B cell (primary cell): ENCODE measurements around the gene SIRPB1. TPM values are rescaled to one million over a fixed set of nuclear protein-coding genes. Genes with fewer than 3 reads are reported as not detected.

Source experiments
- ATAC-seq: fragments of 200-7000 bp; cut with Tn5 transposase; one replicate; pipeline ENCODE4 v1.10.0; 2021; ENCODE audit warnings: low read depth, mild to moderate bottlenecking, moderate number of reproducible peaks, moderate library complexity
- CTCF ChIA-PET: fragments of 350-600 bp; sonication (Branson Sonifier 250); formaldehyde crosslinking; loops from one replicate; lab custom pipeline; 2021; ENCODE audit warnings: antibody characterized with exemption, inconsistent platforms; lab: Charles Lee
- POLR2A ChIA-PET: fragments of 350-600 bp; sonication (Branson Sonifier 250); formaldehyde crosslinking; loops from one replicate; lab custom pipeline; 2021; ENCODE audit warnings: antibody characterized with exemption; lab: Charles Lee
- DNase-seq: peaks from one replicate; pipeline ENCODE4 v3.0.0; 2013
- H2AFZ ChIP-seq: 2 replicates; pipeline ENCODE4 v1.6.1; 2012; ENCODE audit warnings: mild to moderate bottlenecking, low read depth, low read length; ENCODE audit not compliant: insufficient read depth, poor library complexity, severe bottlenecking
- H3K27ac ChIP-seq, 2 donors: 1 replicate in 1 of 2; 2 replicates in 1 of 2; pipeline ENCODE4 v1.5.1; 2012 to 2013; ENCODE audit warnings: low read length in 2 of 2, mild to moderate bottlenecking in 2 of 2, moderate library complexity in 1 of 2
- H3K27me3 ChIP-seq, 4 experiments: fragments of 200-600 bp in 1 of 4; sonication (generic) in 1 of 4; replicated peaks in 1 of 4; 1 replicate in 2 of 4; 2 replicates in 2 of 4; pipeline versions ENCODE4 v1.6.1 to v1.7.0; 2013 to 2016; ENCODE audit warnings: low read length in 3 of 4, mild to moderate bottlenecking in 2 of 4, mixed read lengths in 1 of 4, moderate library complexity in 1 of 4; ENCODE audit not compliant: insufficient read depth in 4 of 4, control insufficient read depth in 3 of 4; ENCODE audit errors: control extremely low read depth in 1 of 4
- H3K36me3 ChIP-seq, 2 experiments: replicated peaks in 1 of 2; 1 replicate in 1 of 2; 2 replicates in 1 of 2; pipeline versions ENCODE4 v1.6.1 to v1.7.1; 2013; ENCODE audit warnings: low read length in 1 of 2; ENCODE audit not compliant: insufficient read depth in 2 of 2, control insufficient read depth in 1 of 2; ENCODE audit errors: control extremely low read depth in 1 of 2, extremely low read depth in 1 of 2
- H3K4me1 ChIP-seq, 2 donors: fragments of 200-600 bp in 1 of 2; sonication (generic) in 1 of 2; 1 replicate in 1 of 2; 2 replicates in 1 of 2; pipeline versions ENCODE4 v1.5.1 to v1.6.1; 2013 to 2017; ENCODE audit warnings: low read length in 2 of 2; ENCODE audit not compliant: control insufficient read depth in 2 of 2, insufficient read depth in 2 of 2
- H3K4me2 ChIP-seq: replicated peaks from 2 replicates; pipeline ENCODE3; 2012; ENCODE audit warnings: mild to moderate bottlenecking, low read depth, low read length; ENCODE audit not compliant: poor library complexity, severe bottlenecking
- H3K4me3 ChIP-seq, 5 experiments: fragments of 200-600 bp in 1 of 5; sonication (generic) in 1 of 5; 1 replicate in 3 of 5; 2 replicates in 2 of 5; pipeline versions ENCODE4 v1.5.1 to v1.7.0; 2011 to 2016; ENCODE audit warnings: low read length in 4 of 5, mild to moderate bottlenecking in 4 of 5, low read depth in 2 of 5, control low read depth in 1 of 5, moderate library complexity in 1 of 5; ENCODE audit not compliant: insufficient read depth in 1 of 5; ENCODE audit errors: control extremely low read depth in 1 of 5, extremely low read depth in 1 of 5
- H3K79me2 ChIP-seq: fragments of 200-600 bp; sonication (generic); one replicate; pipeline ENCODE4 v1.6.0; 2016; ENCODE audit warnings: low read length; ENCODE audit not compliant: control insufficient read depth, insufficient read depth
- H3K9ac ChIP-seq: fragments of 200-600 bp; sonication (generic); 2 replicates; pipeline ENCODE4 v1.6.1; 2017; ENCODE audit warnings: mild to moderate bottlenecking, low read length, moderate library complexity
- H3K9me3 ChIP-seq, 3 donors: one replicate each; pipeline versions ENCODE4 v1.6.1 to v1.7.1; 2013; ENCODE audit warnings: low read length in 2 of 3; ENCODE audit not compliant: control insufficient read depth in 2 of 3, insufficient read depth in 1 of 3; ENCODE audit errors: control extremely low read depth in 1 of 3
- H4K20me1 ChIP-seq: 2 replicates; pipeline ENCODE4 v1.6.0; 2012; ENCODE audit warnings: mild to moderate bottlenecking, low read length; ENCODE audit not compliant: insufficient read depth, control insufficient read depth, poor library complexity, severe bottlenecking
- H3K27ac Mint-ChIP-seq: one replicate; pipeline ENCODE4 v1.8.0; 2021; ENCODE audit warnings: mixed read lengths
- H3K27me3 Mint-ChIP-seq: one replicate; pipeline ENCODE4 v1.8.0; 2021; ENCODE audit warnings: mixed read lengths
- H3K4me1 Mint-ChIP-seq: one replicate; pipeline ENCODE4 v1.8.0; 2021; ENCODE audit warnings: mixed read lengths
- H3K4me3 Mint-ChIP-seq: one replicate; pipeline ENCODE4 v1.8.0; 2021; ENCODE audit warnings: mixed read lengths
- H3K9me3 Mint-ChIP-seq: one replicate; pipeline ENCODE4 v1.8.0; 2022; ENCODE audit warnings: mixed read lengths; ENCODE audit not compliant: insufficient read depth
- EZH2 ChIP-seq: IDR thresholded peaks from 2 replicates; pipeline ENCODE4 v1.6.1; 2012; ENCODE audit warnings: borderline replicate concordance, low read depth, mild to moderate bottlenecking, moderate library complexity, low read length; ENCODE audit not compliant: insufficient read depth, poor library complexity, severe bottlenecking
- WGBS: methylation state at CpG from one replicate; pipeline ENCODE4 v1.1.5; 2013; ENCODE audit warnings: missing lambda C conversion rate; ENCODE audit not compliant: insufficient coverage; 5-methylcytosine and 5-hydroxymethylcytosine counted together
- intact Hi-C: fragments of 100-400 bp; cut with micrococcal nuclease; formaldehyde crosslinking; loops from one replicate; pipeline ENCODE4 v1.10.0; 2022
- polyA plus RNA-seq: library from polyadenylated mRNA; depleted of rRNA; stranded (reverse); fragments of >200 nt; gene quantifications from 2 replicates; pipeline ENCODE4 v1.2.3, GENCODE V29; 2012
- total RNA-seq, 2 donors: library from RNA; stranded (reverse); fragments of 120-200 nt in 1 of 2; gene quantifications; 1 replicate in 1 of 2; 2 replicates in 1 of 2; pipeline versions ENCODE4 v1.2.3 to v1.2.4, GENCODE V29; 2013 to 2022
- TF ChIP-seq, protein P1 (sequence below): fragments of 200-600 bp; IDR thresholded peaks from one replicate; pipeline ENCODE4 v1.8.0; 2022; ENCODE audit warnings: antibody characterized with exemption, mild to moderate bottlenecking

The SIRPB1 gene
- total and polyA plus RNA-seq, 2 donors (not counting 1 experiment from before 2014, with no cell fraction given), result 1.3 to 1.7 TPM

- Histone ChIP-seq H3K79me2 (no peaks in the 10 kb centered on the region), H2AFZ (no peak overlapping the region), H3K9me3 (peaks cover 0 to 7% (median 0%) of the 10 kb centered on the region in 3 donors), H3K4me3 (no peak overlapping the region), H3K27me3 (no peaks in the 10 kb centered on the region), H3K4me2 (no peak overlapping the region), H3K27ac (no peak overlapping the region), H3K9ac (no peak overlapping the region), H3K4me1 (peaks cover 43 to 44% of the 10 kb centered on the region in 2 donors), H3K36me3 (no peaks in the 10 kb centered on the region), H4K20me1 (no peaks in the 10 kb centered on the region)
- no peak overlapping the region for H3K4me3 Mint-ChIP-seq
- H3K27ac Mint-ChIP-seq, result no peak overlapping the region
- POLR2A ChIA-PET, result no interaction called here
- CTCF ChIA-PET, result no interaction called here
- ATAC-seq (no peak), DNase-seq (no peak)
- intact Hi-C loops, result no loop called here
- H3K4me1 Mint-ChIP-seq, result peaks cover 36% of the 10 kb centered on the region
- H3K9me3 Mint-ChIP-seq, result no peaks in the 10 kb centered on the region
- peaks cover 8% of the 10 kb centered on the region for H3K27me3 Mint-ChIP-seq
- no CpG with 5 or more reads among the region's 2 CpGs for WGBS
- TF ChIP-seq, protein P1, sequence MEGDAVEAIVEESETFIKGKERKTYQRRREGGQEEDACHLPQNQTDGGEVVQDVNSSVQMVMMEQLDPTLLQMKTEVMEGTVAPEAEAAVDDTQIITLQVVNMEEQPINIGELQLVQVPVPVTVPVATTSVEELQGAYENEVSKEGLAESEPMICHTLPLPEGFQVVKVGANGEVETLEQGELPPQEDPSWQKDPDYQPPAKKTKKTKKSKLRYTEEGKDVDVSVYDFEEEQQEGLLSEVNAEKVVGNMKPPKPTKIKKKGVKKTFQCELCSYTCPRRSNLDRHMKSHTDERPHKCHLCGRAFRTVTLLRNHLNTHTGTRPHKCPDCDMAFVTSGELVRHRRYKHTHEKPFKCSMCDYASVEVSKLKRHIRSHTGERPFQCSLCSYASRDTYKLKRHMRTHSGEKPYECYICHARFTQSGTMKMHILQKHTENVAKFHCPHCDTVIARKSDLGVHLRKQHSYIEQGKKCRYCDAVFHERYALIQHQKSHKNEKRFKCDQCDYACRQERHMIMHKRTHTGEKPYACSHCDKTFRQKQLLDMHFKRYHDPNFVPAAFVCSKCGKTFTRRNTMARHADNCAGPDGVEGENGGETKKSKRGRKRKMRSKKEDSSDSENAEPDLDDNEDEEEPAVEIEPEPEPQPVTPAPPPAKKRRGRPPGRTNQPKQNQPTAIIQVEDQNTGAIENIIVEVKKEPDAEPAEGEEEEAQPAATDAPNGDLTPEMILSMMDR, result no peak
- no peak for TF ChIP-seq EZH2
Measured at GRCh38 chr20:1625083-1625690, 5.4 kb upstream of the SIRPB1 start.

DNA sequence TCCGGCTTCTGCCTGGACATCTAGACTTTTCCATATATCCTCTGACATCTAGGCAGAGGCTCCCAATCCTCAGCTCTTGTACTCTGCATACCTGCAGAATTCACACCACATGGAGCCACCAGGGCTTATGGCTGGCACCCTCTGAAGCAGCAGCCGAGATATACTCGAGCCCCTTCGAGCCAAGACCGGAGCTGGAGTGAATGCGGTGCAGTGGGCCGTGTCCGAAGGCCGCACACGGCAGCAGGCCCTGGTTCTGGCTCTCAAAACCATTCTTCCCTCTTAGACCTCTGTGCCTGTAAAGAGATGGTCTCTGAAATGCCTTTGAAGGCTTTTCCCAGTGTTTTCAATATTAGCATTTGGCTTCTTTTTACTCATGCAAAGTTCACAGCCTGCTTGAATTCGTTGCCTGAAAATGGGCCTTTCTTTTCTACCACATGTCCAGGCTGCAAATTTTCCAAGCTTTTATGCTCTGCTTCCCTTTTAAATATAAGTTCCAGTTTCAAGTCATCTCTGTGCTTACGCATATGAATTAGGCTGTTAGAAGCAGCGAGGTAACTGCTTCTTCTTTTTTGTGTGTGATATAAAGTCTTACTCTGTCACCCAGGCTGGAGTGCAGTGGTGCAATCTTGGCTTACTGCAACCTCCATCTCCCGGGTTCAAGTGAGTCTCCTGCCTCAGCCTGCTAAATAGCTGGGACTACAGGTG lies 3.8 kb upstream of the SIRPB1 start:
- Histone ChIP-seq H3K4me1 (peaks cover 55% of the 10 kb centered on the region in 2 donors), H3K9ac (no peak overlapping the region), H3K27ac (no peak overlapping the region), H2AFZ (peak overlapping the region; percentile 53), H3K27me3 (no peaks in the 10 kb centered on the region), H3K9me3 (peaks cover 0 to 7% (median 4%) of the 10 kb centered on the region in 3 donors), H3K36me3 (no peaks in the 10 kb centered on the region), H3K4me2 (peak overlapping the region; percentile 37), H3K79me2 (no peaks in the 10 kb centered on the region), H4K20me1 (no peaks in the 10 kb centered on the region), H3K4me3 (no peak overlapping the region)
- intact Hi-C loops, result no loop called here
- peak; percentile 36 for DNase-seq
- H3K9me3 Mint-ChIP-seq, result no peaks in the 10 kb centered on the region
- peak overlapping the region; percentile 11 for H3K27ac Mint-ChIP-seq
- 82% methylated on average over 11 of the region's 14 CpGs for WGBS
- peak; percentile 28 for ATAC-seq
- TF ChIP-seq EZH2, result no peak
- TF ChIP-seq, protein P1, result no peak
- CTCF ChIA-PET, result interaction anchor here (1.4 kb wide), 1 partner anchor 14 kb away, joined by 3 read pairs; no protein-coding TSS in a partner anchor
- POLR2A ChIA-PET, result no interaction called here
- H3K4me1 Mint-ChIP-seq, result peaks cover 48% of the 10 kb centered on the region
- peak overlapping the region; percentile 23 for H3K4me3 Mint-ChIP-seq
- H3K27me3 Mint-ChIP-seq, result peaks cover 5% of the 10 kb centered on the region
